Ovary (tissue), 9 donors: Measurements from ENCODE around the gene ANKRD60. TPM values are rescaled to one million over a fixed set of nuclear protein-coding genes. Genes with fewer than 3 reads are reported as not detected.

Source experiments
- DNase-seq, 5 donors: peaks; one replicate each; pipeline ENCODE4 v3.0.0-alpha.2; 2019 to 2020
- H3K27ac ChIP-seq, 2 donors: fragments of 200-600 bp; one replicate each; pipeline versions ENCODE4 v1.5.1 to v1.8.0; 2019 to 2022
- H3K27me3 ChIP-seq: fragments of 200-600 bp; one replicate; pipeline ENCODE4 v1.8.0; 2022
- H3K36me3 ChIP-seq: fragments of 200-600 bp; sonication (generic); one replicate; pipeline ENCODE4 v1.5.1; 2019
- H3K4me1 ChIP-seq: one replicate; pipeline ENCODE4 v1.8.1; 2013; ENCODE audit warnings: mild to moderate bottlenecking, moderate library complexity; ENCODE audit not compliant: insufficient read depth
- H3K4me3 ChIP-seq: fragments of 200-600 bp; sonication (generic); one replicate; pipeline ENCODE4 v1.5.1; 2017
- H3K9me3 ChIP-seq, 2 donors: fragments of 200-600 bp in 1 of 2; sonication (generic) in 1 of 2; one replicate each; pipeline versions ENCODE4 v1.5.1 to v1.8.1; 2013 to 2019; ENCODE audit warnings: mild to moderate bottlenecking in 1 of 2, moderate library complexity in 1 of 2
- EP300 ChIP-seq: sonication (generic); formaldehyde crosslinking; IDR thresholded peaks from one replicate; pipeline ENCODE4 v1.6.1; 2017; ENCODE audit warnings: antibody characterized with exemption
- POLR2A ChIP-seq: fragments of 450-650 bp; IDR thresholded peaks from one replicate; pipeline ENCODE4 v1.6.1; 2017; ENCODE audit warnings: antibody characterized with exemption, mild to moderate bottlenecking, moderate library complexity
- WGBS, 3 donors: extraction: QIAGEN DNeasy Blood & Tissue Kit in 1 of 3; methylation state at CpG; one replicate each; pipeline versions ENCODE4 v1.1.5 to v1.1.7; 2013 to 2017; 5-methylcytosine and 5-hydroxymethylcytosine counted together
- intact Hi-C, 4 donors: fragments of 100-400 bp; cut with DNase I; formaldehyde crosslinking; loops; one replicate each; pipeline versions ENCODE4 v1.11.0 to v1.15.1; 2022 to 2023
- polyA plus RNA-seq, 2 donors: library from polyadenylated mRNA; stranded (reverse); fragments of 200-250 nt in 1 of 2; fragments of 350-450 nt in 1 of 2; fragmentation: Illumina TruSeq in 1 of 2; extraction: RNeasy Lipid Tissue Mini Kit (QIAGEN cat#74804) in 1 of 2; gene quantifications; one replicate each; pipeline ENCODE4 v1.2.3, GENCODE V29; 2013 to 2014
- total RNA-seq, 7 donors: library from RNA; depleted of rRNA in 2 of 7; stranded (reverse); fragments of >200 nt in 2 of 7; fragmentation: NEBNext Ultra II Directional in 3 of 7; extraction: Animal tissue kit (Norgen Biotek cat#: 25700) in 3 of 7; gene quantifications; one replicate each; pipeline versions ENCODE4 v1.1.0 to v1.2.4, GENCODE V29; 2016 to 2023
- TF ChIP-seq, protein P1 (sequence below), 3 donors: fragments of 450-650 bp in 2 of 3; fragments of 200-600 bp in 1 of 3; IDR thresholded peaks; one replicate each; pipeline versions ENCODE4 v1.5.1 to v1.8.0; 2016 to 2022; ENCODE audit warnings: antibody characterized with exemption in 3 of 3, mild to moderate bottlenecking in 1 of 3
- donor health status: DM: no; HTN: no; CAD: no; lungs with moderate emphysema.
- donor health status: DM: no; HTN: no; CAD: no.
- donor health status: Bipolar disorder and iron deficiency.
- donor health status: DM: yes; HTN: yes; CAD: no.
- donor health status: DM: no; HTN: no; CAD: no.
- donor health status: DM: yes; HTN: yes; CAD: no.

Gene ANKRD60
- total and polyA plus RNA-seq, 9 donors: not detected

DNA sequence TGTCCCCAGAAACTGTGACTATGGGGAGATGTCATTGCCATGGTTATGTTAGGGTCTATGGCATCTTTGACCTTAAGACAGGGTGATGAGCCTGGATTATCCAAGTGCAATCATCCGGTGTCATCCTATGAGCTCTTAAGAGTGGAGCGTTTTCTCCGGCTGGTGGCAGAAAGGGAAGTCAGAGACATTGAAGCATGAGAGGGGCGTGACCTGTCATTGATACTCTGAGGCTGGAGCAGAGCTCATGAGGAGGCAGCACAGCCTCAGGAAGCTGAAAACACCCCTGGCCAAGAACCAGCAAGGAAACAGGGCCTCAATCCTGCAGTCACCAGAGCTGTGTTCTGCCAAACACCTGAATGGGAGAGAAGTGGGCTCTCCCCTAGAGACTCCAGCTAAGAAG, 59.6 kb downstream of the ANKRD60 start:
- intact Hi-C loops: no loop called here
- 85 to 100% (median 94%) methylated on average over 4 of the region's 4 CpGs for WGBS, 3 donors
- Histone ChIP-seq H3K4me3 (no peak overlapping the region), H3K4me1 (peaks cover 1% of the 10 kb centered on the region), H3K9me3 (no peaks in the 10 kb centered on the region), H3K36me3 (no peaks in the 10 kb centered on the region), H3K27ac (no peak overlapping the region), H3K27me3 (no peaks in the 10 kb centered on the region)
- TF ChIP-seq EP300: no peak
- TF ChIP-seq, protein P1, sequence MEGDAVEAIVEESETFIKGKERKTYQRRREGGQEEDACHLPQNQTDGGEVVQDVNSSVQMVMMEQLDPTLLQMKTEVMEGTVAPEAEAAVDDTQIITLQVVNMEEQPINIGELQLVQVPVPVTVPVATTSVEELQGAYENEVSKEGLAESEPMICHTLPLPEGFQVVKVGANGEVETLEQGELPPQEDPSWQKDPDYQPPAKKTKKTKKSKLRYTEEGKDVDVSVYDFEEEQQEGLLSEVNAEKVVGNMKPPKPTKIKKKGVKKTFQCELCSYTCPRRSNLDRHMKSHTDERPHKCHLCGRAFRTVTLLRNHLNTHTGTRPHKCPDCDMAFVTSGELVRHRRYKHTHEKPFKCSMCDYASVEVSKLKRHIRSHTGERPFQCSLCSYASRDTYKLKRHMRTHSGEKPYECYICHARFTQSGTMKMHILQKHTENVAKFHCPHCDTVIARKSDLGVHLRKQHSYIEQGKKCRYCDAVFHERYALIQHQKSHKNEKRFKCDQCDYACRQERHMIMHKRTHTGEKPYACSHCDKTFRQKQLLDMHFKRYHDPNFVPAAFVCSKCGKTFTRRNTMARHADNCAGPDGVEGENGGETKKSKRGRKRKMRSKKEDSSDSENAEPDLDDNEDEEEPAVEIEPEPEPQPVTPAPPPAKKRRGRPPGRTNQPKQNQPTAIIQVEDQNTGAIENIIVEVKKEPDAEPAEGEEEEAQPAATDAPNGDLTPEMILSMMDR (IDR thresholded peaks at IDR 0.05): no peak
- no peak for TF ChIP-seq POLR2A
- DNase-seq: no peak

DNA sequence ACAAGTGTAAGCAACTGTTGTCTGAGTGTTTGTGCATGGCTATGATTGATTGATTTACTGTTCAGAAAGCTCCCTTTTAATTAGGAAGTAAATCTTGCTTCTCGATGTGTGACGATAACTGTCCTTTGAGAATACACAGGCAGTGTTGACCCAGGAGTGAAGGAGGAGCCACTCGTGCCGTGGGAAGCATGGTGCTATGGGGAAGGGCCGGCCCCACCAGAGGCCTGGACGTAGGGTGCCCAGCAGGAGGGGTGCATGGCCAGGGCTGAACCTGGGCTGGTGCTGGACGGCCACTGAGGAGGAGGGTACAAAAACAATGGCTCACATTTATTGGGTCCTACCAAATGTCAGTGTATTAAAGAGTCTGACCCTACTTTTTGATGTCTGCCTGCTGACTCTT, 60.7 kb downstream of the ANKRD60 start:
- no peak for DNase-seq
- H3K27me3 ChIP-seq: no peaks in the 10 kb centered on the region
- WGBS, 3 donors: 80 to 91% (median 88%) methylated on average over 7 of the region's 7 CpGs
- no peaks in the 10 kb centered on the region for H3K9me3 ChIP-seq
- no peaks in the 10 kb centered on the region for H3K36me3 ChIP-seq
- H3K4me1 ChIP-seq: peaks cover 5% of the 10 kb centered on the region
- no peak for TF ChIP-seq POLR2A
- TF ChIP-seq, protein P1 (IDR thresholded peaks at IDR 0.05): no peak
- no peak for TF ChIP-seq EP300
- intact Hi-C loops: no loop called here
- no peak overlapping the region for H3K4me3 ChIP-seq
- H3K27ac ChIP-seq: no peak overlapping the region

Other genes with a start within 250 kb of the ANKRD60 start
- 10 to 100 TPM; 12.1 to 25.1 (median 21.4) TPM for gene RAB22A, start 81.1 kb upstream of the ANKRD60 start, total RNA-seq
- gene RAB22A, start 81.1 kb upstream of the ANKRD60 start, polyA plus RNA-seq: 10 to 100 TPM in 1 of 2 donors, 1 to 10 TPM in 1; 6.3 to 13.3 TPM
- gene VAPB, start 160.6 kb upstream of the ANKRD60 start, total RNA-seq: 10 to 100 TPM; 11.8 to 60.5 (median 47.5) TPM
- gene VAPB, start 160.6 kb upstream of the ANKRD60 start, polyA plus RNA-seq: 10 to 100 TPM; 18.3 to 81.6 TPM